GM10847 (cell line): ENCODE results near the gene C10orf71.

ENCODE experiments used
- POLR2A ChIP-seq: IDR thresholded peaks from 2 replicates; pipeline ENCODE4 v1.6.1; 2011; ENCODE audit not compliant: insufficient read length; ENCODE audit errors: extremely low read depth

Gene C10orf71

GRCh38 chr10:49330127-49330665 is 31.2 kb downstream of the C10orf71 start:
- no peak for TF ChIP-seq POLR2A

- no peak for TF ChIP-seq POLR2A
Measured at GRCh38 chr10:49331431-49331830, 32.5 kb downstream of the C10orf71 start.

GRCh38 chr10:49332333-49332732 is 33.4 kb downstream of the C10orf71 start:
- TF ChIP-seq POLR2A = no peak

GRCh38 chr10:49332768-49333167 is 33.8 kb downstream of the C10orf71 start:
- TF ChIP-seq POLR2A = no peak

- no peak for TF ChIP-seq POLR2A
Measured at GRCh38 chr10:49333192-49333591, 34.2 kb downstream of the C10orf71 start.

- no peak for TF ChIP-seq POLR2A
Measured at GRCh38 chr10:49334964-49335363, 36.0 kb downstream of the C10orf71 start.

- no peak for TF ChIP-seq POLR2A
Measured at GRCh38 chr10:49335364-49335972, 36.5 kb downstream of the C10orf71 start.

GRCh38 chr10:49338604-49339003 is 39.6 kb downstream of the C10orf71 start:
- TF ChIP-seq POLR2A = no peak

GRCh38 chr10:49344840-49345239 is 45.9 kb downstream of the C10orf71 start:
- TF ChIP-seq POLR2A = no peak

- no peak for TF ChIP-seq POLR2A
Measured at GRCh38 chr10:49347342-49347741, 48.4 kb downstream of the C10orf71 start.

GRCh38 chr10:49347827-49348226 is 48.9 kb downstream of the C10orf71 start:
- no peak for TF ChIP-seq POLR2A

- TF ChIP-seq POLR2A = no peak
Measured at GRCh38 chr10:49348593-49348992, 49.6 kb downstream of the C10orf71 start.

GRCh38 chr10:49349390-49349789 is 50.4 kb downstream of the C10orf71 start:
- no peak for TF ChIP-seq POLR2A

GRCh38 chr10:49350138-49350537 is 51.2 kb downstream of the C10orf71 start:
- TF ChIP-seq POLR2A = no peak

GRCh38 chr10:49350846-49351532 is 52.0 kb downstream of the C10orf71 start:
- TF ChIP-seq POLR2A = no peak

- TF ChIP-seq POLR2A = no peak
Measured at GRCh38 chr10:49351669-49352068, 52.7 kb downstream of the C10orf71 start.

- TF ChIP-seq POLR2A = no peak
Measured at GRCh38 chr10:49352323-49352722, 53.4 kb downstream of the C10orf71 start.
